Stimulated activated CD8-positive, alpha-beta memory T cell treated with anti-CD3 and anti-CD28 coated beads, Interleukin-12 subunit alpha, Interleukin-12 subunit beta, amount 100 ng/mL, for 4 hours (primary cell): ENCODE data around the gene SEC16A.
A peak's percentile ranks its signal among the peaks of the same experiment; 100 is the strongest.

Experiments used
- DNase-seq: peaks from one replicate; pipeline ENCODE4 v3.0.0-alpha.2; 2020; ENCODE audit warnings: low read depth

The SEC16A gene

DNA sequence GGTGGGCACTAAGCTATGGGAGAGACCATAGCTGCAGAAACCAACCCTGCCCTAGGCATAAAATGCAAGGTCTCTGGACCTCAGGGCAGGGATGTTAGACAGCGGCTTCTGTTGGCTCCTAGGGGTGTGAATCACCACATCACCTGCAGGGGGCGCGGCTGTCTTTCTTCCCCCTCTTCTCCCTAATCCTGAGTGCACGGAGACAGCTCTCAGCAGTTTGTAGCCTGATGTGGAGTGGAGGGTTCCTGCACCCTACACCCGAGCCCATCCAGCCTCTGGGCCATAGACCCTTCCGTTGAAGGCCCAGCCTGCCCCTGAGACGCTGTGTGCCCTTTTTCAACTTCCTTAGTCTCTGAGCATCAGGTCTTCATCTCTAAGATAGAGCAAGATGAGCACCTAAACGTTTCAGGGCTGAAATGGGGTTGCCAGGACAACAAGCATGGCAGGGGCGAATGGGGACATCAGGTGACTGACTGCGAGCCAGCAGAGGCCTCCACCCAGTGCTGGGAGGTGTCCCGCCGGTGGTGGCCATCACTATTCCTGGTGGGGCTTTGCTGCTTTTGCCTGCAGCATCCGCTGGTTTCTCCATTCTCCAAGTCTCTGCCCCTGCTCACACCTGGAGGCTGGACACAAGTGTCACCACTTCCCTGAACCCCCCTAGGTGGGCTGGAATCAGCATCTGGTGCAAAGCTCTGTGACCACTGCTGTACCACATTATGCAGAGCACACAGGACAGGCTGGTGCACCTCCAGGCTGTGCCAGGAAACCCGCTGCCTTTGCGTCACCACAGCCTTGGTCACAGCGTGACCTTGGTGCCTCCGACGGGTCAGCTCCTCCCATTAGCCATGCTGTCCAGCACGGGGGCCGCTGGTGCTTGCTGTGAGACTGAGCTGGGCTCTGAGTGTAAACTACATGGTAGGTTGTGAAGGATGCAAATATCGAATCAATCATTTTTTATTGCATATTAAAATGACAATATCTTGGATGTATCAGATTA, 2.5 kb upstream of the SEC16A start:
- peak; percentile 64 for DNase-seq

DNA sequence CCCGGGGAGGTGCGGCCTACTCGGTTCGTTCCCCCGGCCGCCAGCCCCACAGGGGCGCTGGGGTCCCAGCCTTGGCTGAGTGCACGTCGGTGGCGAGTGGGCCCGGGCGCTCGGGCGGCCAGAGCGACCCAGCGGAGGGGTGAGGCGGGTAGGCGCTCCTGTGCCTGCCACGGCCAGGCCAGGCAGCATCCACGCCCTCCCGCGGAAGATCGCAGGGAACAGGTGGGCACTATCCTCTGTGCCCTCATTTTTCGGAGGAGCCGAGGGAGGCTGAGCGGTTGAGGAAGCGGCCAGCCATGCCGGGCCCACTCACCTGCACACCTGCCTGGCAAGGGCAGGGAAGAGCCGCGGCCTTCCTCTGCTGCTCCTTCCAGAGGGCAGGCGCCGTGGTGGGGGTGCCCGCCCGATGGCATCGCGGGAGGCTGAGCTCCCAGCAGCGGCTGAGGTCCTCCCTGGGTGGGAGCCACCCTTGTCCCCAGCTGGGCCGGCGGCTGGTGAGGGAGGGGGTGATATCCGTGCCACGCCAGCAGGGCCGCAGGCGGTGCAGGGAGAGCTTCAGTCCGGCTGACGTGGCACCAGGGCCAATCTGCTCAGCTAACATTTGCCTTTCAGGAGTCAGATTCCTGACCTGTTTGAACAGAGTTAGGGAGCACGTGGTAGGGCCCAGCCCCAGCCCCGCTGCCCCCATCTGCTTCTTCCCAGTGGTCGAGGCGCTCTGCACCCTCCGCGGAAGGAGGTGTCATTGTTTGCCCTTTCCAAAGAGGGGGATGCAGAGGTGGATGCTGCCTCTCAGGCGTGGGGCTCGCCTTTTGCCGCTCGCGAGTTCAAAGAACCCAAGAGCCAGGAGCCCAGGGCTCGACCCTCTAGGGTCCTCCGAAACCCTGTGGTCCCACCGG, 1.6 kb upstream of the SEC16A start:
- DNase-seq = no peak

DNA sequence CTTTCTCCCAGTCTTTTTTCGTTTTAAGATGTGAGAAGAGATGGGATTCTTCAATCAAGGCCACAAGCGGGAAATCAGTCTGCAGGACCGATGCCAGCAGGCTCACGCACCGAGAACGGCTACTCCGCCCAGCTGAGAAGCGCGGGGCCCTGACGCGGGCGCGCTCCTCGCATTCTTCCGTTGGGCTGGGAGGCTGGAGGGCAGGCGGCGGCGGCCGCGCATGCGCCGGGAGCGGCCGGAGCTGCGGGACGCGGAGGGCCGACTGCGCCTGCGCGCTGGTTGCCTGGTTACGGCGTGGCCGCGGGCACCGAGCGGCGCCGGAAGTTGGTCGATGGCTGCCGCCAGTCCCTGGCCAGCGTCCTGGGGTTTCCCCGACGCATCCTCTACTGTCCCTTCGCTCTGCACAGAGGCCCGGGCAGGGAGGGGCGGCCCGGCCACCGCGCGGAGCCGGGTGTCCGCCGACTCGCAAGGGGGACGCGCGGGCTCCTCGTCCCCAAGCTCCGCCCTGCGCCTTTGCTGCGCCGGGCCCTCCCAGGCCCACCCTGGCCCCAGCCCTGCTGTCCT, 831 bp upstream of the SEC16A start:
- DNase-seq = peak; percentile 93

DNA sequence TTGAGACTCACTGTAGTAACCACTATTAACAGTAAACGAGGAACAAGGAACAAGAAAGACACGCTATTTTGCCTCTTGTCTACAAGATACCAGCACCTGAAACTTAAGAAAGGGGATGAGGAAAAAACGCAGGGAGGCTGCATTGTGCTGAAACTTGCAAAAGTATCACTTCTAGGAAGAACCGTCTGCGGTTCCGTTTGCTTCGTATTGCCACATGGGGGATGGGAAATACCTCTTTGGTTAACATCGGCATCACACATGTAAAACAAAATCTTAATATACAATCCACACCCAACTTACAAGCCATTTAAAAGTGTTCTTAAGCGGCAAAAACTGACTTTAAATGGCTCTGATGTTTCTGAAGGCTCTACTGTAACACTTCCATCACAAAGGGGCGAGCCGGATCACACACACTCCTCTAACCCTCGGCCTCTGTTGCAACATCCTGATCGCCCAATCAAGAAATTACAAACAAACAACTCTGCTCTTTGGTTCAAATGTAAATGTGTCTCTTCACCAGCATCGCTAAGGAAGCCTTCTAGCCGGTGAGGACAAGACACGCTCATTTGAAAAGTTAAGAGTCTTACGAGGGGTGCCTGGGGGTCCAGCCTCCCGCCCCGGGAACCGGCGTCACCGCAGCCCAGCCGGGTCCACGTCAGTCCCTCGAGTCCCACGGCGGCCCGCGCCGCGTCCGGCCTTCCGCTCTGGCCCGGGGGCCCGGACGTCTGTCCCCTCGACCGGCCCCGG, 621 bp downstream of the SEC16A start:
- DNase-seq = peak; percentile 11

DNA sequence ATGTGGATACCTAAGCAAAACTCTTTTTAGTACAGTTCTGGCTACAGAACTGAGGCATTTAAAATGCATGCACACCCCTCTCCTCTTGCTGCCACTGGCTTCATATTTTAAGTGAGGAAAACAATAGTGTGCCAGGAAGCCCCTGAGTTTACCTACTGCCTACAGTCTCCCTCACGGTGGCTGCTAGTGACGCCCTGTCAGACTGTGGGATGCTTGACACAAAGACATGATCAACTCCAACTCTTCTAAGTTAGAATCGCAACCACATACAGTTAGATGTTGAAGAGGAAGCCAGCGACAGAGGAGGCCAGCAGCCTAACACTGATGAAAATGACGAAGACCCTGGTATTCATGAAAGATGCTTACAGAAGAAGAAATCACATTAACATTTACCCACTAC, 1.3 kb downstream of the SEC16A start:
- no peak for DNase-seq

DNA sequence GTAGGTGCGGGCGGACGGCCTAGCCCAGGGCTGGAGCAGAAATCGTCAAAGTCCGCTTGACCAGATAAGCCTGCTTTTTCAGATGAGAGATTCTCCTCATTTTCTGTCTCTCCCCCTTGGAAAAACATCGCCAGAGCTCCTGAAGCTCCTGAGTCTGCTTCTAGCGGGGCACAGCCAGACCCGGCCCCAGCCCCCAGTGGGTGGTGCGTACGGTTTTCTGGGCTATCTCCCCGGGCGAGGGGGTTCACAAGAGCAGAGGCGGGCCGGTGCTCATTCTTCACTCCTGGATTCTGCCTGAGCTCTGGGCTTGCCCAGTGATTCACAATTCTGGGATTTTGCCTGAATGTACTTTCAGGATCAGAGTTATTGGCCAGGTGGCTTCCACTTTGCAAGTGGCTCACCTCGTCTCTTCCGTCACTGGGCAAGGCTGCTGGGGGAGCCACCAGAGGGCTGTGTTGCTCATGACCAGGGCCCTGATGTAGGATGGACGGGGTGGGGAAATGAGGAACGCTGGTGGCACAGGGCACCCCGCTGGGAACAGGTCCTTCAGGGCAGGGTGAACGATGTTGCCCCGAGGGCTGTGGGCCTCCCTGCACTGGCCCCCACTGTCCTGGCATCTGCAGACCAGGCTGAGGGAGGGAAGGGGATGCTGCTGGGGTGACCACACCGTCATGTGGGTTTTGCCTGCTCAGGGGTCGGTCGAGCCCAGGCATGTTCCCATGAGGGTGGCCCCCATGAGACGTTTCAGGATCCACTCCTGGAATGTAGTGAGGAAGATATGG, 6.3 kb downstream of the SEC16A start:
- no peak for DNase-seq

DNA sequence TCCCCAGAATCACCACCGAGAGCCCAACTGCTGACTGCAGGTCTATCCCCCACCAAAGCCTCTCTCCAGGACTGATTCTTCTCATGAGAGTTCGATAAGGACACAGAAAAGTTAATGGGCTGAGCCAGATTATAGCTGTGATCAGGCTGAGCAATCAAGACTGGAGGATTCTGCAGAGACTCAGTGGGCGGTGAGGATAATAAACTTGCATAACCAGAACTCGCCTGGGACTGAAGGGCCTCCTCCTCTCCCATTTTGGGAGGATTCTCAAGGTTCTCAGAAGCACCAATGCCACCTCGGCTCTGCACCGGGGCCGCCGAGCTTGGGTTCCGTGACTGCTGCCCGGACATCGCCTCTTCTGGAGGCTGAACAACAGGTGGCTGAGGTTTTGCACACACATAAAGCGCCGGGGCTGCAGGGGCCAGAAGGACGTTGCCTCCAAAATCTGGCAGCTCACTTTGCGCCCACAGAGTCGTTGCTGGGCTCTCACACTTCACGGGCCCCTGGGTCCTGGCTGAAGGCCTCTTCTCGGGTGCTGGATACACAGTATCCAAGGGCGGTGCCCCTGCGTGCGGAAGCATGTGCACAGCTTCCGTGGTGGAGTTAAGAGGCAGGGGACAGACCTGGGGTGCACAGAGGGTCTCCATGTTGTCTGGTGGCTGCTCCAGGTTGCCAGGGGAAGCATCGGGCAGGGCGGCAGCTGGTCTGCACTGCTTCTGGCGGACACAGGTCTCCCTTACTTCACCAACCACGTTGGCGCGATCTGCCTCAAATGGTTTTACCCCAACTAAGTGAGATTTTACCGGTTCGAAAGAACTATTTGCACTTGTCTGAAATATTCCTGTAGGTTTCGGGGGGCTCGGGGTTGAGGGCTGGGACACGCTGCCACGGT, 7.6 kb downstream of the SEC16A start:
- DNase-seq = no peak

DNA sequence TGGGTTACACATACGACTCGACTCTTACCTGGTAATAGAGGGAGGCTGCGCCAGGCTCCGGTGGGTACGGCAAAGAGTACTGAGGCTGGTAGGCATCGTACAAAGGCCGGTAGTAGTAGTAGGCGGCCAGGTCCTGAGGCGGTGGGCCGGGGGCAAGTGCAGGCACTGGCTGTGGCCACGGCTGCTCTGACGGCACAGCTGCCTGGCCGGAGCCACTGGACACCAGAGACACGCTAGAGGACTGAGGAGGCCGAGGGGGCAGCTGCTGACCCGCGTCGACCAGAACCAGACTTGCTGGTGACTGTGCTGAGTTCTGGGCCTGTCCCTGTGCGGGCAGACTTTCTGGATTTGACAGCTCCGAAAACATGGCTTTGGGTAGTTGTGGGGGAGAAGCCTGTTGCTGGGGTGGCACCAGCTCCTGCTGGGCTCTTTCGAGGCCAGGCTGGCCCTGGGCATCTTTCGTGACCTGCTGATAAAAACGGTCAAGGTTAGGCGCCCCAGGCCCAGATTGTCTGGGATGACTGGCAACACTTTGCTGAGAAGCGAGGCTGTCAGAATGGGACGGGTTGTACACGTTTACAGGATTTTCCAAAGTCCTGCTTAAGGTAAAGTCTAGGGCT, 8.7 kb downstream of the SEC16A start:
- DNase-seq = no peak

DNA sequence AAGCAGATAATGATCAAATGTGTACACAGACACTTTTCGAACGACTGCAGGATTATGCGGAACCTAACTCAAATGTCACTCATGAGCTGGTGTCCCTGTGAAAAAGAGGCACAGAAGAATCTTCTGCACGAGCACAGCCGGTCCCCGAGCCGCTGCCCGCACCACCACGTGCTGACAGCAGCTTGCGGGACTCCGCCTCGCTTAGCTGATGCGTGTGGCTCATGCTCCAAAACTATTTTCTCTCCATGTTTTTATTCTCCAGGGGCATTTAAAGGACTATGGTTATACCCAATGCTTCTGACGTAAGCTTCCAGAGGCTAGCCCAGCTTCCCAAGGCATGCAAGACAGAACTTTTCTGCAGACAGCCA, 9.5 kb downstream of the SEC16A start:
- DNase-seq = no peak

DNA sequence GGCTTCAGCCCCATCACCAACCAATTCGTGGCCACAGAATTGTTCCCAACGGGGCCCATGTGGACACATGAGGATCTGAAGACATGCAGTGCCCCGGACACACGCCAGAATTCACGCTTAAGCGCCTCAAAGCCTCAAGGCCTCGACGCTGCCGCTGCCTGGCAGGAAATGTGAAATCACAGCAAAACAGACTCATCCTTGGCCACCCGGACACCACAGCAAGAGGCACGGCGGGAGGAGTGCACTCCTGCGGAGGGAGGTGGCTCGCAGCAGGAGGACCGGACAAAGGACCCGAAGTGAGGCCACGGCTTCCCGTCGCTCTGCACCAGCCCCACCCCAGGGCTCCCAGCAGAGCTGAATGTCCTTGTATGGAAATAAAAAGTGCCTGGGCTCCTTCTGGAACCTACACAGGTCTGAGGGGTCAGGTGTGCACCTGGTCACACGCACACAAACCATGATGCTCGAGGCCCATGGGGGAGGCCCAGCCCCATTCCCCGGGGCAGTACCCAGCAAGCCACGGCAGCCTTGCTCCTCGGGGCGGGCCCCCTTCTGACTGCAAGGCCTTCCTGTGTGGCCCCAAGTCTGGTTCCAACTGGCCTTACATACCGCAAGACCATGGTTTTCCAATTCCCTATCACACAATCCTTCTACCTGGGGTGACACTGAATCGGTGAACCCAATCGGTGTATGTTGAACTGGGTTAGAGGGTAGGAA, 10.0 kb downstream of the SEC16A start:
- no peak for DNase-seq

DNA sequence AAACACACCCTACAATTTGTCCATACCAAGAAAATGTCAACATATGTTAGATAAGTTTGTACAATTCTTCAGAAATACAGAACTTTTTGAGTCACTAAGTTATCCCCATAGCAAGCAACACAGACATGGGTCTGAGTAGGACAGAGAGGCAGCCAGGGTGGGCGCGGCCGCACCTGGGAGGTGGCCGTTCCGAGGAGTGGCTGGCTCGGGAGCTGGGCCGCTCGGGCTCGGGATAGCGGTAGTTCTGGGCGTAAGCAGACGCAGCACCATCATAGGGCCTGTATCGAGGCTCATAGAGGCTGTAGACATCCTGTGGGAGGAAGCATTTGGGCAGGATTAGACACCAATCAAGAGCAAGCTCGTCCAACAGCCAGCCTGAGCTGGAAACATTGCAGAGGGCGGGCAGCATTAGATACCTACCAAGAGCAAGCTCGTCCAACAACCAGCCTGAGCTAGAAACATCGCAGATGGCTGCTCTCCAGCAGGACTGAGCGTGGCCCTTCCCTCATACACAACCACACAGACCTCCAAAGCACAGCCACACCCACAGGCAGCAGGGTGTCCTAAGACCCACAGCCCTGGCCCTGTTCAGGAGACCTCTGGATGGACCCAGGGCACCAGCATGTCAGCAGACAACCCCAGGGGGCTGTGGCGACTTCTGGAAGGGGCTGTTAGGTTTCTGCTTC, 10.9 kb downstream of the SEC16A start:
- no peak for DNase-seq

DNA sequence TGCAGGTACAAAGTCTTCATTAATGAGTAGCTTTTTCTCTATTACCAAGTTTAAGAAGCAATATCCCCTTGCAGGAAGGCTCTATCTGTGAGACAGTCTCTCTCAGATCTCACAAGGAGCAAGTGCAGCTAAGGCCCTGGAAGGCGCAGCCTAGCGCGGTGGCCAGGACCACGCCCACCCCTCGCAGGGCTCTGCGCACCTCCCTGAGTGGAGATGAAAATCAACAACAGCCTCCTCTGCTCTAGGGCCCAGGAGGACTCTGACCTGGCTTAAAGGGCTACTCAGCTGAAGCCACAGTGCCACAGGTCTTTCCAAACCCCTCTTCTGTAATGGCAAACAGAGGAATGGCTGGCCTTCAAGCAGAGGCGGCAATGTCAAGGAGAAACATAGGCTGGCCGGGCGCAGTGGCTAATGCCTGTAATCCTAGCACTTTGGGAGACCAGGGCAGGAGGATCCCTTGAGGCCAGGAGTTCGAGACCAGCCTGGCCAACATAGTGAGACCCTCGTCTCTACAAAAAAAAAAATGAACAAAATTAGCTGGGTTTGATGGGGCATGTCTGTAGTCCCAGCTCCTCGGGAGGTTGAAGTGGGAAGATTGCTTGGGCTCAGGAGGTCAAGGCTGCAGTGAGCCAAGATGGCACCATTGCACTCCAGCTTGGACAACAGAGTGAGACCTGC, 11.9 kb downstream of the SEC16A start:
- DNase-seq = no peak

DNA sequence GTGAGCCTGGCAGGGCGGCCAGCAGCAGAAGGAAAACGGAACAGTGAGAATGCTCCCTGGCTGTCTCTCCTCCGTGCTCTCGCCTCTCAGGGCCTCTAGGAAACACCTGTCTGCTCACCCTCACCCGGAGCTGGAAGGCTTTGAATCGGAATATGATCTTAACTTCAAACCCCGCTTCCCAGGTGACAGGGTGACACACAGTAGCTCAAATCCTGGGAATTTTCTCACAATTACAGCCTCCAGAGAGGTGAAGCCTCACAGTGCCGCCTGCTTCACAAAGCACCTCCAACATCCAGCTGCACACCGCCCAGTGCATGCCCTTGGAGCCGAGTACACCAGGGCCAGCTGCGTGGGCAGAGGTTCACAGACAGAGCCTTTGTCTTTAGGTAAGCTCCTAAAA, 12.5 kb downstream of the SEC16A start:
- DNase-seq = no peak

DNA sequence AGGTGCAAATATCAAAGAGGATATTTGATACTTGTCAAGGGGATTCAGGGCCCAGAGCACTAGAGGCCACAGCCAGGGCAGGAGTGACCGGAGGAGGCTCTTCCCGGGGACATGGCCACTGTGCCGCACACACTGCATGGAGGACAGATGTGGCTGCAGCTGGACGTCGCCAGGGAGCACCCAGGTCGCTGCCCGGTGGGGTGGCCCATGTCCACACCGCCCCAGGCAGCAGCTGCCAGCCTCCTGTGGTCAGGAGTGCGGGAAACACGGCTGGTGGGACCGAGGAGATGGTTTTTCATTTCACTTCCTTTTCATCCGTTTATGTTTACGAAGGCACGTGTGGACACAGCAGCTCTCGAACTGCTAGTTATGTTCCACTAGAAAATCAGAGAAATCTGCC, 15.1 kb downstream of the SEC16A start:
- DNase-seq = no peak

DNA sequence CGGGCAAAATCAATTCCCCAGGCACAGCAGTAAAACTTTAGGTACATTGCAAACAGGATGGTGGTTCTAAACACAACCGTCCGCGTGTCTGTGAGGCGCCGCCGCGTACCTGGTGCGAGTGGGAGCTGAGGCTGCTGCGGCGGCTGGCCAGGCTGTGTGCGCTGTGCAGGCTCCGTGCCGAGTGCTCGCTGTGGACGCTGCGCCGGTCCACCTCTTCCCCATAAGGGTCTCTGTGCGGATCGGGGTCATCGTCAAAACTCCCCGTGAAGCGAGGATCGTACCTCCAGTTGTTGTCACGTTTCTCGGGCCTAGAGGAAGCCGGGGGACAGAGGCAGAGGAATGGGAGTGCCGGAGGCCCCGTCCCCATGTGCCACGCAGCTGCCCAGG, 16.7 kb downstream of the SEC16A start:
- DNase-seq = no peak

DNA sequence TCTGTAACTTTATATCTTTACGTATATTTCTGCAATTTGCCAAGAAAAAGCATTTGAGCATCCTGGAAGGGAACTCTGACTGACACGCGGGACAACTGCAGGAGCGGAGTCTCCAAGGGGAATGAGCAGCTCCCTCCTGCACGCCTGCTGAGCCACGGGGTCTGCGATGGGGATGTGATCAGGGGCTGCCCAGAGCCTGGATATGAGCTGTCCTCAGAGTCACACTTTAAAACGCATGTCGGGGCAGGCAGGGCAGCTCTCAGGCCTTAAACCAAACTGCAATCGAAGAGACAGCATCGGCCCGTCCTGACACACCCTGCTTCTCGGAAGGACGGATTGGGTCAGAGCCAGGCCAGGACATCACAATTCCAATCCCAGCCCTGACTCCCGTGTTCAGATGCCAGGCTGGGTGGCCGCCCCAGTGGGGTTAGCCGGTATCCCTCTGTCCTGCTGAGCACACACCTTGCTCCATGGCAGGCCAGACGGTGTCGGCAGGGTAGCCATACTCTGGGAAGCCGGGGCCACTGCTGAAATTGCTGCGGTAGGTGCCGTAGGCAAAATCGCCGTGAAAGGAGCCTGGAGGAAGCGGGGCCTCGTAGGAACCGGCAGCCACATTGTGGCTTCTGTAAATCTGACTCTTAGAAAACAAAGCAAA, 17.2 kb downstream of the SEC16A start:
- DNase-seq = no peak

DNA sequence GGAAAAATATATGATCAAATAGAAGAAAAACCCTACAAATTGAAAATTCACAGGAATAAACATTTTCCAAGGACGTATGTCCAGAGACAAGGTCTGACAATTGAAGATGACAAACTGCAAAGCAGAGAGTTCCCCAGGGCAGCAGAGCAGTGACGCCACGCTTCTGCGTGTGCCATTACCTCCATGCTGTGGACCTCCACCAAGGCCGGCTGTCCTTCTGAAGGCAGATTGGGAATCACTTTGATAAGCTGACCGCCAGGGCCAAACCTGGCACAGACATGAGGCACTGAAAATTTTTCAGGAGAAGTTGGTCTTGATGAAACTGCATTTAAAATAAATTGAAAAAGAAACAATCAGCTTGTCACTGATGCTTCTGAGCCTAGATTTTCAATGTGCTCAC, 18.6 kb downstream of the SEC16A start:
- DNase-seq = no peak
